ENCODE data around the gene PXDN.
"Not testable (repeated sequence)": the region's sequence is repeated elsewhere in the genome, so short reads cannot be mapped to it uniquely, and the experiment has no call there.

Gene PXDN

DNA sequence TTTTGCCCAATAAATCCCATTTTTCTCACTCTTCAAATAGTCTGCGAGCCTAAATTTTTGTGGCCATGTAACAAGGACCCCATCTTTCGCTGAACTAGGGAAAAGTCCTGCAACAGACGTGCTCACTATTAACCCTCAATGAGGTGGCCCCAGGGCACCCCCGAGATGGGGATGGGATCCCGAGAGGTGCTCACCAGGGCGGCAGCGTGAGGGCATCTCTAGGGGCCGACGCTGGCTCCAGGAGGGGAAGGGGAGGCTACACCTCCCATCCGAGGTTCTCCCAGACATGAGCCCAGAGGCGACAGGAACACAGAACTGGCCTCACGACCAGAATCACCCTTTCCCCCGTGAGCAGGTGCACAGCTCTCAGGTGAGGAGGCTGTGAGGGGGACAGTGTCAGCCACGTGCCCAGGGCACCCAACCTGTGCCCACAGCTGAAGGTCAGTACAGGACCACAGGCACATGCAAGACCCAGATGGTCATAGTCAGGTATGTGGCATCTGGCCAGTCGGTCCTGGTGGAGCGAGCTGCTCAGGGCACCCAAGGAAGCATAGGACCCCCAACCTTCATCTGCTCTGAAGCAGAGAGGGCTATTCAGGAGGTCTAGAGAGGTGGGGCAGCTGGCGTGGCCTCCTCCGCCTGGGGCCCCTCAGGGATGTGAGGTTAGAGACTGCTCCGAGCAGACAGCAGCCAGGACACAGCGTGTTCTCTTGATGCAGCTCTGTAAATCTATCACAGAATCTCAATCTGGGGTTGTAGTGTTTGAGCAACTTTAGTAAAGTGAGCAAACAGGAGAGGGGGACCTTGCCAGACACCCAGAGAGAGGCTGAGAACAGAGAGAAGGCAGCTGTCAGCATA, 62.8 kb downstream of the PXDN start:
- DNase-seq (ENCODE audit: low read depth in 2 of 2), result no peak

- DNase-seq (ENCODE audit: low read depth in 2 of 2), result no peak
Observed at GRCh38 chr2:1681017-1681318, 63.3 kb downstream of the PXDN start.

DNA sequence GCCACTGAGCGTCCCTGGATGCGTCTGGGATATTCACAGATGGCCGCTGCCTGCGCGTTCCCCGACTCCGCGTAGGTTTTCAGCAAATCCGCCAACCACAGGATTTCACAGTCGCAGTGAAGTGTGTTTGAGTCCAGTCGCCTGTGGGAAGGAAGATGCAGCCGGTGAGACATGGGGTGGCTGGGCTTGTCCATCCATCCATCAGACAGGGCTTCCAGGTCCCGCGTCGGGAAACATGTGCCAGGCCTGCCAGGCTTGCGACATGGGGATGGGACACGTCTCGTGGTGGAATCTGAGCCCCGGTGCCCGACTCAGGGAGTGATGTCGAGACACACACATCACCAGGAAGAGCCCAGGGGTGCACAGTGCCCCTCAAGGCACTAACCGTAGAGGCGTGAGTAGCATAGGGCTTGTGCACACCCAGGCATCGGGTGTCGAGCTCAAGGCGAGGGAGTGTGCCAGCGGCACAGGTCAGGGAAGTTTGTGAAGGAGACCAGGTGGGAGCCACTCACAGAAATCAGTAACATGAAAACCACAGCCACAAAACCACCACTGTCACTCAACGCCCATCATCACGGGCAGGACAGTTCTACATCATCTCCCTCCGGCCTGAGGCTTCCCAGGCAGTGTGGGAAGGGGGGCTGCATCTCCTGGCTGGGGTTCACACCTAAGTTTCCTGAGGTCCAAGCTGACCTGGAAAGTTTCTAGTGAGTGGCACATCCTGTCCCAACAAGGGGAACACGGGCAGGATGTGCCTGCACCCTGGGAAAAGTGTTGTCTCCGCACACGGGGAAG, 63.9 kb downstream of the PXDN start:
- no peak for DNase-seq (ENCODE audit: low read depth in 2 of 2)

DNA sequence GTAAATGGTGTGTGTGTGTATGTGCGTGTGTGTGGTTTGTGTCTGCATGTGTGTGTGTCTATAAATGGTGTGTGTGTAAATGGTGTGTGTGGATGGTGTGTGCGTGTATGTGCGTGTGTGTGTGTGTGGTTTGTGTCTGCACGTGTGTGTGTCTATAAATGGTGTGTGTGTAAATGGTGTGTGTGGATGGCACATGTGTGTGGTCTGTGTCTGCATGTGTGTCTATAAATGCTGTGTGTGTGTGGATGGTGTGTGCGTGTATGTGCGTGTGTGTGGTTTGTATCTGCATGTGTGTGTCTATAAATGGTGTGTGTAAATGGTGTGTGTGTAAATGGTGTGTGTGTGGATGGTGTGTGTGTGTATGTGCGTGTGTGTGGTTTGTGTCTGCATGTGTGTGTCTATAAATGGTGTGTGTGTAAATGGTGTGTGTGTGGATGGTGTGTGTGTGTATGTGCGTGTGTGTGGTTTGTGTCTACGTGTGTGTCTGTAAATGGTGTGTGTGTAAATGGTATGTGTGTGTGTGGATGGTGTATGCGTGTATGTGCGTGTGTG, 64.8 kb downstream of the PXDN start:
- not testable (repeated sequence) for DNase-seq (ENCODE audit: low read depth in 2 of 2)

DNA sequence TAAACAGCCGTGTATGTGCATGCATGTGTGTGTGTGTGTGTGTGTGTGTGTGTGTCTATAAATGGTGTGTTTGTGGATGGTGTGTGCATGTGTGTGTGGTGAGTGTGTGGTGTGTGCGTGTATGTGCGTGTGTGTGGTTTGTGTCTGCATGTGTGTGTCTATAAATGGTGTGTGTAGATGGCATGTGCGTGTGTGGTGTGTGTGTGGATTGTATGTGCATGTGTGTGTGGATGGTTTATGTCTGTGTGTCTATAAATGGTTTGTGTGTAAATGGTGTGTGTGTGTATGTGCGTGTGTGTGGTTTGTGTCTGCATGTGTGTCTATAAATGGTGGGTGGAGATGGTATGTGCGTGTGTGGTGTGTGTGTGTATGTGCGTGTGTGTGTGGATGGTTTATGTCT, 65.2 kb downstream of the PXDN start:
- not testable (repeated sequence) for DNase-seq (ENCODE audit: low read depth in 2 of 2)

- DNase-seq (ENCODE audit: low read depth in 2 of 2), result no peak
Observed at GRCh38 chr2:1678609-1679008, 65.7 kb downstream of the PXDN start.

DNA sequence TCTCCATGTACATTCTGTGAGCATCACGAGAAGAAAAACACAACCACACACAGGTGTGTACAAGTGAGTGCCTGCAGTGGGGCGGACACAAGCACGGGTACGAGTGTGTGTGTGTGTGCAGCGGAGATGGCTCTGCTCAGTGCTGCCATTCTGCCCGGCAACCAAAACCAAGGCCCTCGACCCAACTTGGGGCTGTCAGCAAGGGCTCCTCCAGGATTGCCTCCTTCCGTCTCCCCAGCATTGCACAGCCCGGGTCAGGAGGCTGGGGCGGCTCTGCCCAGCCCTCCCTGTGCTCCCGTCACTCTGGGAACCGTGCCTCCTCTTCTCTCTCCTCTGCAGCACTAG, 66.5 kb downstream of the PXDN start:
- no peak for DNase-seq (ENCODE audit: low read depth in 2 of 2)

DNA sequence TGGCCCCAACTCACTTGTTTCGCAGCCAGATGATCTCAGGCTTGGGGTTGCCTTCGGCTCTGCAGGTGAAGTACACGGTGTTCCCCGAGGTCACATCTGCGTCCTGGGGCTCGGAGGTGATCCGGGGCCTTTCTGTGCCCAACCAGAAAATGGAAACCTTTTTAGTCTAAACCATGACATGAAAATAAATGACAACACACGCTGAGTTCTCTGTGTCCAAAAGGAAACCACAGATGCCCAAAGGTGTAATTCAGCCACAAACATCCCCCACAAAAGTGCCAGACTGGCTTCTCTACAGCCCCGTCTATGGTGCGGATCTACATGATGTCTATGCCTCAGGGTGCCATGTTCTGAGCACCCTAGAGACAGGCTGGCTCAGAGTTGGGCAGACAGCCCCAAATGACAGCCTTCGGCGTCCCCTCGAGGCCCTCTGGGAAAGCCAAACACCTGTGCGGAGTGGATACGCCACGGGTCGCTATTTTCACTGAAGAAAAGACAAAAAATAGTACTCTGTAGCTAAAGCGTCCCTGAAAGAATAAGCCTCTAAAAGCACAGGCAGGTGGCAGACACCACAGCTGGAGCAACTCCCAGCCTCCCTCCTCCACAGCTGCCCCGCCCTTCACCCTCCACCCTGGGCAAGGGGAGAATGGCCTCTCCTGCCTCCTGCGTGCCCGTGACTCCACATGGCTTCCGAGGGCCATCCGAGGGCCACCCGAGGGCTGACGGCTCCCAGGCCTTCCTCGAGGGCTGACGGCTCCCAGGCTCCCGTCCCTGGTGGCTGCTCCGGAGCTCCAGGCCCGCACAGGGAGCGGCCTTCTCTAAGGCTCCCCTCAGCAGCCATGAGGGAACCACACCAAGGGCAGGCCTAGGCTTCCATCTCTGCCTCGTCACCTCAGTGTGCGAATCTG, 67.1 kb downstream of the PXDN start:
- DNase-seq (ENCODE audit: low read depth in 2 of 2), result no peak

DNA sequence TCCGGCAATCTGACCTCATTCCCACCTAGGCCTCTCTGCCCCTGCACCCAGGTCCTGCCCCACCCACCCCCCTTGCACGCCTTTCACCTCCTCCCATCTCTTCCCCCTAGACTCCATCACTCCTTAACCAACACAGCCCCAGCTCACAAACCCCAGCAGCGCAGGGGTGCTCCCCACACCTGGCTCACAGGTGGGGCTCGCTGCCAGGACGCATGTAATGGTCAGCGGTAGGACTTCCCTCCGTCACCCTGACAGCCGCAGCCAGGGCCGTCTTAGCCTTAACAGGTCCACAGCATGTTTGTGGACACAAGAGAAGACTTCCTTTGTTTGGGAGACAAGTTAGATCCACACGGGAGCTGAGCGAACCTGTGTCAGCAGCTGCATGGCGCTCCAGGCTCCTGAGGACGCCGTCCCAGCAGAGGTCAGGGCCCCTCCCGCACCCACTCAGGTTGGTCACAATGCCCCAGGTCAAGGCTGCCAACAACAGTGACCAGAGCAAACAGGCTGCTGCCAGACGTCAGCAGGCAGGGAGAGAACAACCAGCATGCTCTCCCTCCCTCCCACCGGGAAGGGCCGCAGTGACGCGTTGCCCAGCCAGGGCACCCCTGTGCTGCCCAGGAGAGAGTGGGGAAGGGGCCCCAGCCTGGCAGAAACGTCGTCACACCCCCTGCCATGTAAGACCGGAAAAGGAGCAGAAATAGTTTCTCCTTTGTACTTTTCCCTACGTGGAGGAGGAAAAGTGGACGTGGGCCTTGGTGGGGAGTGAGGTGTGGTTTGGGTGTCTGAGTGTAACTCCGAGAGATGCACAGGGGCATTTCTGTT, 68.0 kb downstream of the PXDN start:
- no peak for DNase-seq (ENCODE audit: low read depth in 2 of 2)

GRCh38 chr2:1675633-1676032, 68.7 kb downstream of the PXDN start:
- DNase-seq (ENCODE audit: low read depth in 2 of 2), result no peak

- DNase-seq (ENCODE audit: low read depth in 2 of 2), result no peak
Observed at GRCh38 chr2:1674766-1675397, 69.4 kb downstream of the PXDN start.

GRCh38 chr2:1674276-1674675, 70.0 kb downstream of the PXDN start:
- no peak for DNase-seq (ENCODE audit: low read depth in 2 of 2)

DNA sequence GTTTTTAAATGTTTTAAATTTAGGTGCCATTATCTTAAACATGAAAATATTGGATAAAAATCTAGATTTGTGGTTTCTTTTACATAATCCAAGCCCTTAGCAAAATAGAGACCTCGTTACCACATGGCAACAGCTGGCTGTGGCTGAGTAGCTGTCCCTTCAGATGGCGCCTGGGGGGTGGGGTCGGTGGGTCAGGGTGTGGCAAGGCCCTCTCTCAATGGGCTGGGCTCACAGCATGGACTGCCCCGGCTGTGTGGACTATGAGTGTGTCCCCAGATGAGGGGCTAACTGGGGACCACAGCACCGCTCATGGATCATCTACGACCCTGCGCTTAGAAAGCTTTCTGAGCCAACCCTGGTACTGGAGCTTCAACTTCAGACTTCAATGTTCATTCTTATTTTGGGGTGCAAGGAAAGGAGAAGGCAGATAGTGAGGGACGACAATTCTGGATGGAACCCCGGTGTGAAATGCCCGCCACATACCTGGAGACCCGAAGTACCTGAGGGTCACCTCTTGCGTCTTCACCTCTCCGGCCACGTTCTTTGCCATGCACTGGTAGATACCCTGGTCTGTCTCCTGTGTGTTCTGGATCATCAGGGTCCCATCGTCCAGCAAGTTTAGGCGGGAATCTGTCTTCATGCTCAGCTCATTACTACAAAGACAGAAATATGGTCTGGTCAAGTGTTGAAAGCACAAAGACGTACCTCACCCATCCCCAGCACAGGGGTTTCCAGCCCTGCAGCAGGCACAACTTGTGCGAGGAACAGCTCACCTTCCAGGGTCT, 71.0 kb downstream of the PXDN start:
- DNase-seq (ENCODE audit: low read depth in 2 of 2), result no peak

- no peak for DNase-seq (ENCODE audit: low read depth in 2 of 2)
Observed at GRCh38 chr2:1672738-1673137, 71.6 kb downstream of the PXDN start.

GRCh38 chr2:1671916-1672315, 72.4 kb downstream of the PXDN start:
- DNase-seq (ENCODE audit: low read depth in 2 of 2), result no peak

- DNase-seq (ENCODE audit: low read depth in 2 of 2), result no peak
Observed at GRCh38 chr2:1670636-1671035, 73.7 kb downstream of the PXDN start.

DNA sequence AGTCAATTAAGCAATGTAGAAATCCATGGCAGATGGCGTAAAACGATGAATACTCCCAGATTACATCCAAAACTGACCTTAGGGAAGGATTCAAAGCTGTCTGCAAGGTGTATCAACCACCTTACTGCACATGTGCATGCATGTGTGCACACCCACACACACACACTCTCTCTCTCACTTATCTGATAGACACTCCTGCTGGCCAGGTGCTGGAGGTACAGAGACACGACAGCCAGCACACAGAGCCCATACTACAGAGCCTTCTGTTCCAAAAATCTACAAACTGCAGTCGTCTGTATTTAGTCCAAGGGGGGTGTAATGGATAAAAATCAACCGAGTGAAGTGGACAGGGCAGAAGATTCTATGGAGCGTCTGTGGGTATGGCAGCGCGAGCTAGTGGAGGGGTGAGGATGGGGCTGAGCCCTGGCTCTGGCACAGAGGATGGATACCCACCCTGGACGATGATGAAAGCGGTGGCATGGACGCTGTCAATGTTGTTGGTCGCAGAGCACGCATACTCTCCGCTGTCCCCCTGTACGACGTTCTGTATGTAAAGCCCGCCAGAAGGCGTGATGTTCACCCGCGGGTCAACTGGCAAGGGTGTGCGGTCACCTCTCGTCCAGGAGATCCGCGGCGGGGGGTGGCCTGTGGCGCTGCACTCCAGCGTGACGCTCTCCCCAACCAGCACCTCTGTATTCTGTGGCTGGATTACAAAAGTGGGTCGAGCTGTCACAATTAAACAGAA, 78.4 kb downstream of the PXDN start:
- no peak for DNase-seq (ENCODE audit: low read depth in 2 of 2)

DNA sequence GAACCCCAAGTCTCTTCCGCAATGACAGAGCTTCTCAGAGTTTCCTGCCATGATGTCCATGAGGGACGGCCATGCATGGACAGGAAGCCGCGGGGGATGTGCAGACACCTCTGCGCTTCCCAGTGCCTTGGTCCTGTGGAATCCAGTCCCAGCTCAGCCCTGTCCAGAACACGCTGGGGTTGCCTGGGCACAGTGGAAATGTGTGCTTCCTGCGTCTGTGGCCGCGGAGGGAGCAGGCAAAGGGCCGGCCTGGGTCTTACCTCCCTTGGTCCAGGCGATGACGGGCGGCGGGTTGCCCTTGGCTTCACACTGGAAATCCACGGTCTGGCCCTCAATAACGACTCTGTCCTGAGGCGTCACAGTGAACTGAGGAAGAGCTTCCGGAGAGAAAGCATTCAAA, 79.6 kb downstream of the PXDN start:
- DNase-seq (ENCODE audit: low read depth in 2 of 2), result no peak

DNA sequence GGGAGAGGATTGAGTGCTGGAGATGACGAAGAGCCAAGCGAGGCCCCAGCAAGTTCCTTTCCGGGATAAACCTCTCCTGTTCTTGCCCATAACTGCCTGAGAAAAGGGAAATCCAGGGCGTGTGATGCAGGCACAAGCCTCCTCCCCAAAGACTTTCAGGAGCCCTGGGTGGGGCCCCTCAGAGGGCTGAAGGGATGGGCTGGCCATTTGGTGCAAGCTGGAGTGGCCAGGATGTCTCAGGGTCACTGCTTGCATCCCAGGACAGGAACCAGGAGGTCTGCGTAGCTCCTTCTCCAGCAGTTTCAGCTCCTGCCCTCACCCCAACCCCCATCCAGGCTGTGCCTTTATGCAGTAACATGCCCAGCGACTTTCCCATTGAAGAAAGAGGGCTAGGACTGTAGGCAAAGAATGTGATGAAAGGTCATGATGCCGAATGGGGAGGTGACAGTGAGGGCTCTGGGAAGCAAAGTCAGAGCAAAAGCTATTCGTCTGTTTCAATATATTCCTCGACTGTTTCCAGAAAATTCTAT, 80.2 kb downstream of the PXDN start:
- no peak for DNase-seq (ENCODE audit: low read depth in 2 of 2)
